NT2/D1 (cell line): Measurements from ENCODE around the gene CNTN2.

ENCODE experiments used
- SUZ12 ChIP-seq: IDR thresholded peaks from 2 replicates; pipeline ENCODE4 v1.6.1; 2011; ENCODE audit not compliant: insufficient read length, insufficient read depth; ENCODE audit errors: extremely low read depth
- YY1 ChIP-seq: IDR thresholded peaks from 2 replicates; pipeline ENCODE4 v1.6.1; 2011; ENCODE audit not compliant: insufficient read length, insufficient read depth
- ZNF274 ChIP-seq: IDR thresholded peaks from 2 replicates; pipeline ENCODE4 v1.6.1; 2011; ENCODE audit warnings: mild to moderate bottlenecking, low read depth, low read length

DNA sequence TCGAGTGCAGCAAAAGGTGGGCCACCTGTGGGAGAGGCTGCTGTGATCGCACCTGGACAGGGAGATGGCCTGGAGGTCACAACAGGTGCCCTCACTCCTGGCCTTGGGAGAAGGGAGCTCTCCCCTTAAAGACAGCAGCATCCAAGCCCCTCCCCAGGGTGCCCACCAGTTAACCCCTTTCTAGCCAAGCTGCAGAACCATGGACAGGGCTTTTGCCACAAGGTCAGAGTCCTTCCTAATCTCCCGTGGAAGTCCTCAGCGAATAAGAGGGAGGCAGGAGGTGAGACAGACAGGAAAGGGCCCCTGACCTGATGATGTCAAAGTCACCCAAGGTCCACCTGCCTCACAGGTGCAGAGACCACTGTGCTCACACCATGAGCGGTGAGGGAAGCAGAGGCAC, 1.7 kb downstream of the CNTN2 start:
- TF ChIP-seq YY1 (no peak), ZNF274 (no peak), SUZ12 (no peak)
